Retinal pigment epithelial cell (primary cell): ENCODE measurements around the gene RPLP2.
A peak's percentile ranks its signal among the peaks of the same experiment; 100 is the strongest.

Source experiments
- DNase-seq: peaks from one replicate; pipeline ENCODE4 v3.0.0-alpha.2; 2010; ENCODE audit warnings: low read depth
- H3K4me3 ChIP-seq: 2 replicates; pipeline ENCODE4 v1.5.1; 2011; ENCODE audit warnings: mild to moderate bottlenecking, low read length, control low read depth, moderate library complexity
- CTCF ChIP-seq: conservative IDR thresholded peaks from 2 replicates; pipeline ENCODE4 v1.5.1; 2011; ENCODE audit warnings: low read depth, low read length, control low read depth, inconsistent platforms

The RPLP2 gene

GRCh38 chr11:811446-812245 is 1.9 kb downstream of the RPLP2 start:
- peak; percentile 33 for TF ChIP-seq CTCF
- peak overlapping the region; percentile 88 for H3K4me3 ChIP-seq
- no peak for DNase-seq

- DNase-seq = no peak
- no peak for TF ChIP-seq CTCF
- H3K4me3 ChIP-seq = no peak overlapping the region
These were observed 2.6 kb downstream of the RPLP2 start for GRCh38 chr11:812390-812789.

- DNase-seq = no peak
- TF ChIP-seq CTCF = no peak
- H3K4me3 ChIP-seq = no peak overlapping the region
These were observed 3.3 kb downstream of the RPLP2 start for GRCh38 chr11:813072-813455.

- TF ChIP-seq CTCF = no peak
- DNase-seq = no peak
- no peak overlapping the region for H3K4me3 ChIP-seq
These were observed 3.8 kb downstream of the RPLP2 start for GRCh38 chr11:813456-814096.

- no peak overlapping the region for H3K4me3 ChIP-seq
- TF ChIP-seq CTCF = no peak
- DNase-seq = no peak
These were observed 6.1 kb downstream of the RPLP2 start for GRCh38 chr11:815675-816432.

- no peak overlapping the region for H3K4me3 ChIP-seq
- no peak for DNase-seq
- TF ChIP-seq CTCF = no peak
These were observed 6.6 kb downstream of the RPLP2 start for GRCh38 chr11:816433-816779.
